Coronary artery (tissue), 2 donors: ENCODE results near the gene ETNPPL.
"Not testable (repeated sequence)": the region's sequence is repeated elsewhere in the genome, so short reads cannot be mapped to it uniquely, and the experiment has no call there.

Experiments used
- DNase-seq: peaks from one replicate; pipeline ENCODE4 v3.0.0-alpha.2; 2017; ENCODE audit warnings: low spot score
- H3K27ac ChIP-seq, 2 donors: fragments of 200-600 bp; sonication (generic); one replicate each; pipeline ENCODE4 v1.5.1; 2016 to 2019
- H3K4me3 ChIP-seq: fragments of 200-600 bp; sonication (generic); 2 replicates; pipeline ENCODE4 v1.5.1; 2016; ENCODE audit warnings: mild to moderate bottlenecking, moderate library complexity
- TF ChIP-seq, protein P1 (sequence below): fragments of 200-600 bp; sonication (generic); IDR thresholded peaks from one replicate; pipeline ENCODE4 v1.5.1; 2019; ENCODE audit warnings: antibody characterized with exemption

The ETNPPL gene

DNA sequence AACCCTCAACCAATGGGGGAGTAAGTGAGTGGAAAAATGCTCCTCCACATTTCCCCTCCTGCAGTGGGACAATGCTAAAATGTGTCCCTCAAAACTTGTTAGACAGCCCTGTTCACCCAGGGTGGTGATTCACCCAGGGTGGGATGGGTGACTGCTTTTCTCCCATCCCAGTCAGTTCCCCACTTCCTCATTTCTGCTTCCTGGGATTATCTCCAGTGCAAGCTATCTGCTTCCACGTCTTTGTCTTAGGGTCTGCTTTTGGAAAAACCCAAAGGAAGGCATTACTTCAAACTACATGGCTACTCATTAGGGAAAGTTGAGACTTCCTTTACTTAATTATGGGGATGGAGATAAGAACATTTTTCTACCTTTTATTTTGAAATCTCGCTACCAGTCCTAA is 45.5 kb downstream of the ETNPPL start:
- TF ChIP-seq, protein P1, sequence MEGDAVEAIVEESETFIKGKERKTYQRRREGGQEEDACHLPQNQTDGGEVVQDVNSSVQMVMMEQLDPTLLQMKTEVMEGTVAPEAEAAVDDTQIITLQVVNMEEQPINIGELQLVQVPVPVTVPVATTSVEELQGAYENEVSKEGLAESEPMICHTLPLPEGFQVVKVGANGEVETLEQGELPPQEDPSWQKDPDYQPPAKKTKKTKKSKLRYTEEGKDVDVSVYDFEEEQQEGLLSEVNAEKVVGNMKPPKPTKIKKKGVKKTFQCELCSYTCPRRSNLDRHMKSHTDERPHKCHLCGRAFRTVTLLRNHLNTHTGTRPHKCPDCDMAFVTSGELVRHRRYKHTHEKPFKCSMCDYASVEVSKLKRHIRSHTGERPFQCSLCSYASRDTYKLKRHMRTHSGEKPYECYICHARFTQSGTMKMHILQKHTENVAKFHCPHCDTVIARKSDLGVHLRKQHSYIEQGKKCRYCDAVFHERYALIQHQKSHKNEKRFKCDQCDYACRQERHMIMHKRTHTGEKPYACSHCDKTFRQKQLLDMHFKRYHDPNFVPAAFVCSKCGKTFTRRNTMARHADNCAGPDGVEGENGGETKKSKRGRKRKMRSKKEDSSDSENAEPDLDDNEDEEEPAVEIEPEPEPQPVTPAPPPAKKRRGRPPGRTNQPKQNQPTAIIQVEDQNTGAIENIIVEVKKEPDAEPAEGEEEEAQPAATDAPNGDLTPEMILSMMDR: no peak
- DNase-seq: no peak
- Histone ChIP-seq H3K27ac (no peak overlapping the region), H3K4me3 (no peak overlapping the region)

DNA sequence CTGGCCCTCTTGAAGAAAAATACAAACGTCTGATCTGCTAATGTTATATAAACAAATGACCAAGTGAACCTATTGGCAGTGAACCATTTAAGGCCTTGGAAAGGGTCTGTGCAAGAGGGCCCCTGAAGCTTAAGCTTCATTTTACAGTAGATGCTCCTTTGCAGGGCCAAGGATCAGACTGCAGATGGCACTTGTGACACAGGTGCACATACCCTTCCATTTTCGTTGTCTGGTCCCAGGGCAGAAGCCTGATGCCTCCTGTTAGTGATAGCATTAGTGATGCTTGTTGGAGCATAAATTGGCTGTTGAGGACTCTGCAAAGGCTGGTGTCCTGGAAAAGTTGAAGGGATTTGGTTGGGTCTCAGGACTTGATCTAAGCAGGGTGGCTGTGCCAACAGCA is 46.5 kb downstream of the ETNPPL start:
- no peak for DNase-seq
- no peak overlapping the region for H3K4me3 ChIP-seq
- TF ChIP-seq, protein P1: no peak
- H3K27ac ChIP-seq: no peak overlapping the region

- Histone ChIP-seq H3K27ac (no peak overlapping the region), H3K4me3 (no peak overlapping the region)
- TF ChIP-seq, protein P1: no peak
- DNase-seq: no peak
These were observed 48.0 kb downstream of the ETNPPL start for GRCh38 chr4:108714880-108715279.

DNA sequence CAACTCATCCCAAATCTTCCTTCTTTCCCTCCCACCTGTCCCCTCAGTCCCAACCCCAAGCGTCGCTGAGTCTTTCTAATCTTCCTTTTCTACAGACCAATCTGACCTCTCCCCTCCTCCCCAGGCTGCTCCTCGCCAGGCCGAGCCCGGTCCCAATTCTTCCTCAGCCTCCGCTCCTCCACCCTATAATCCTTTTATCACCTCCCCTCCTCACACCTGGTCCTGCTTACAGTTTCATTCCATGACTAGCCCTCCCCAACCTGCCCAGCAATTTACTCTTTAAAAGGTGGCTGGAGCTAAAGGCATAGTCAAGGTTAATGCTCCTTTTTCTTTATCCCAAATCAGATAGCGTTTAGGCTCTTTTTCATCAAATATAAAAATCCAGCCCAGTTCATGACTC is 52.3 kb downstream of the ETNPPL start:
- not testable (repeated sequence) for H3K4me3 ChIP-seq, H3K27ac ChIP-seq, DNase-seq

DNA sequence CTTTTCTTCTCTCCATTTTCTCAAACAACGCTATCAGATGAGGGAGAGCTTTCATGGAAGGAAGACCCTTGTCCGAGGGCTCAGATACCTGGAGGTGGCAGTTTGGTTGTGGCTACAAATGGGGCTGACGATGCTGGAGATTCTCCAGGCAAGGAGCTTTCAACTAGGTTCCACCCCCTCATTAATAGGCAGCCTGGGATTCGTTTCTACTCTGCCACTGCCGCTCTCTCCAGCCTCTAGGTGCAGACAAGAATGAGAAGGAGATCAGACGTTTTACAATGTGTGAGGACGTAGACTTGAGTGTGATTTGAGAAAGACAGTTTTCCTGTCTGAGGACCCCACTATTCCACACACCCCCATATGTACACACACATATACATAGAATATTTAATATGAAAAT is 53.1 kb downstream of the ETNPPL start:
- Histone ChIP-seq H3K27ac (no peak overlapping the region), H3K4me3 (no peak overlapping the region)
- TF ChIP-seq, protein P1: no peak
- DNase-seq: no peak

DNA sequence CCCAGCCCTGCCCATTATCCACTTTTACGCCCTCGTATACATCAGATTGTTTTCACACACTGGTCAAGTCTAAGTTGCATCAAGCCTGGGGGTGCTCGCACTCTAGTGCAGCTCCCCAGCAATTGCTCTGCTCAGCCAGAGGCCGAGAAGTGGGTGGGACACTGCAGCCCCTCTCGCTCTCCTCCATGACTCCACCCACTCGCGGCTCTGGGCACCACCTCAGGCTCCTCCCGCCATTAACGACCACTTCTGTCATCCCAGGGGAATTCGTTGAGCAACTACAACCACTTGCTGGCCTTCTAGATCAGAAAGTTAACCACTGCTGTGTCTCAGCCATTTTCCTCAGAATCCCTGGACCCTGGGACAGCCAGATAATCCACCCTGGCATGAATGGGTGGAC is 53.6 kb downstream of the ETNPPL start:
- DNase-seq: no peak
- TF ChIP-seq, protein P1: no peak
- Histone ChIP-seq H3K27ac (no peak overlapping the region), H3K4me3 (no peak overlapping the region)

GRCh38 chr4:108706289-108706688 is 56.6 kb downstream of the ETNPPL start:
- TF ChIP-seq, protein P1: no peak
- H3K4me3 ChIP-seq: no peak overlapping the region
- no peak for DNase-seq
- H3K27ac ChIP-seq: no peak overlapping the region

- Histone ChIP-seq H3K27ac (no peak overlapping the region), H3K4me3 (no peak overlapping the region)
- TF ChIP-seq, protein P1: no peak
- no peak for DNase-seq
These were observed 58.9 kb downstream of the ETNPPL start for GRCh38 chr4:108703966-108704365.
